ENCODE results near the gene SUCLG1.

SUCLG1 gene

DNA sequence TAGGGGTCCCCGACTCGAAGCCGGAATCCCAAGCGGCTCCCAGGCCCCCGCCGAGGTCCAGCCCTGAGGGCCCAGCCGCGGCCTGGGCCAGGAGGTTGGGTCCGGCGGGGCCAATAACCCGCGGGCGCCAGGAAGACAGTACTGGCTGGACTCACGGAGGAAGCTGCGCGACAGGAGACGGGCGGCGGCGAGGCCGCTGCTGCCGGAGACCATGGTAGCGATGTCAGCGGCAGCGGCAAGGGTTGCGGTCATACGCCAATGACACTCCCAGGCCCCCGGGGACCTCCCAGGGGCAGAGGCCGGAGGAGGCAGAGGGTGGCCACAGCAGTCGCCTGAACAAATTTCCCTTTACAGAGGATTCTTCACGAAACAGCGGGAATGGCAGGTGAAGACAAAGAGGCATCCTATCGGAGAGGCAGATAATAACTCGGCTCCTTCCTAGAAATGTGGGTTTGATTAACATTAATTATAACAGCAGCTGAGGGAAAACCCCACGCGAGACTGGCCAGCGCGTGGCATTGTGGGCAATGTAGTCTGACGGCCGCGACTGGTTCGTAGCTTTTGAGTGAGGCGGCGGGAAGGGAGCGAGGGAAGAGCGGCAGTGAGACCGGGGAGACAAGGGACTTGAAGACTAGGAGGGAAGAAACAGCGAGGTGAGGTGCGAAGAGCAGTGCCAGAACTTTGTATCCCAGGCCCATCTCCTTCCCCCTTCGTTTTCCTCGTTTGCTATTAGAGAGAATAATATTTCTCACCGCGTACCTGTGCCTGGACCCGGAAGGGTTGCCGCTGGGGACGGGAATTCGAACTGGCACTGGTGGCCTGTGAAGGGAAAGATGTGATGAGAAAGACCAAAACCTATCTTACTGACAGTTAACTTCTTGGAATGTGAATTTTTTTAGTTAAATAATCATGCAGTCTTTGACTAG, at the start of gene SUCLG1:
TSS of gene SUCLG1 (minus strand) at position 263 of the 926 bp plus-strand sequence. CDS start at position 252, 11 bp downstream.
- no peak for TF ChIP-seq ZNF274 (IDR thresholded peaks at IDR 0.05; ENCODE audit: low read depth, low read length)
- H3K4me3 ChIP-seq (ENCODE audit: low read length), result peak within 1 kb of the TSS; percentile 85

DNA sequence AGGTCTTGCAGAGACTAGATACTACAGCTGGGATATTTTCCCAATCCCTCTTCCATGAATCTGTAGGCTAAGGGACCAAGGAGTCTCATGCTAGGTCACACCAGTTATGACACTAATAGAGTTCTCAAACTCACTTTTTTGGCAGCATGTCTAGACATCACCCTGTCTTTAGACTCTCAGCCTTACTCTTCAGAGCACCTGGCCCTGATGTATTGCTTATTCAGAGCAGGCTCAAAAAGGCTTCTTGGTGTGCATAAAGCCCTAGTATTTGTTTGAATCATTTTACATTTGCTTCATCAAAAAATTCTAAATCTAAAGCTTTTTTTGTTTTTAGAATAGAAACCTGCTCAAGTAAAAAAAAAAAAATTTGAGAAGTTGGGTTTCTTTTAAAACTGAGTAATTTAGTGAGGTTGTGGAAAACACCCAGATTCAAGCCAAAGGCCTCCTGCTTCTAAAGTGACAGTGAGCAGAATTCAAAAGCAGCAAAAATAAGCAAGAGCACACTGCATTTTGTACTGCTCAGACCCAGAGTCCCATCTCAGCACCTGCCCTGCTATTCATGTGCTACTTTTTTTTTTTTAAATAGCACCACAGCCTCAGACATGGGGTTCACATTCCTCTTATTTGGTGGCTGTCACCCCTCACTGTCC, 39.2 kb upstream of the SUCLG1 start:
- no peak for TF ChIP-seq ZNF274 (IDR thresholded peaks at IDR 0.05; ENCODE audit: low read depth, low read length)
- no peak overlapping the region for H3K4me3 ChIP-seq (ENCODE audit: low read length)

DNA sequence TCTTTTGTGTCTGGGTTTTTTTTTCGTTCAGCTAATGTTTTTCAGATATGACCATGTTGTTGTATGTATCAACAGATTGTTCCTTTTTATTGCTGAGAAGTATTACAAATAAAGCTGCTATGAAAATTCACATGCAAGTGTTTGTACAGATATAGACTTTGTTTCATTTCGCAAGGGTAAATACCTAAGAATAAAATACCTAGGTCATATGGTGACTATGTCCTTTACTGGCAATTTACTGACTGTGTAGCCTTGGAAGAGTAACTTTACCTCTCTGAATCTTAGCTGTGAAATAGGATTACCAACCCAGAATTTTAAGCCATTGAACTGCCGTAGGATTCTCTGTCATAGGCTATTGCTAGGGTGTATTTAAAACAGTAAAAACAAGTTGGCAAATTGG, 38.2 kb upstream of the SUCLG1 start:
- H3K4me3 ChIP-seq (ENCODE audit: low read length), result no peak overlapping the region
- TF ChIP-seq ZNF274 (IDR thresholded peaks at IDR 0.05; ENCODE audit: low read depth, low read length), result no peak

DNA sequence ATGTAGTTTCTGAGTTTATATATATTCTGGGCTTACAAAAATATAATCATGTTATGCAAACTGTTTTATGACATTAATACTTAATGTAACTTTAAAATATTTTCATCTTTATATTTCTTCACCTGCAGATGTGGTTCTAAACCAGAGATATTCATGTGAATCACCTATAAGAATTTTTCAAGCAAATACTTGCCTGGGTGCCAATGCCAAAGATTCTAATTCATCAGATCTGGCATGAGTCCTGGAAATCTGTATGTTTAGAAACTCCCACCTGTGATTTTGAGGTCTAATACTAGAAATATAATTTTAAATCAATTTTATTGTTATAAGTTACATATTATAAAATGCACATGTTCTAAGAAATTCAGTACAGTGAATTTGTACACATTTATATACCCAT, 37.3 kb upstream of the SUCLG1 start:
- no peak for TF ChIP-seq ZNF274 (IDR thresholded peaks at IDR 0.05; ENCODE audit: low read depth, low read length)
- no peak overlapping the region for H3K4me3 ChIP-seq (ENCODE audit: low read length)

DNA sequence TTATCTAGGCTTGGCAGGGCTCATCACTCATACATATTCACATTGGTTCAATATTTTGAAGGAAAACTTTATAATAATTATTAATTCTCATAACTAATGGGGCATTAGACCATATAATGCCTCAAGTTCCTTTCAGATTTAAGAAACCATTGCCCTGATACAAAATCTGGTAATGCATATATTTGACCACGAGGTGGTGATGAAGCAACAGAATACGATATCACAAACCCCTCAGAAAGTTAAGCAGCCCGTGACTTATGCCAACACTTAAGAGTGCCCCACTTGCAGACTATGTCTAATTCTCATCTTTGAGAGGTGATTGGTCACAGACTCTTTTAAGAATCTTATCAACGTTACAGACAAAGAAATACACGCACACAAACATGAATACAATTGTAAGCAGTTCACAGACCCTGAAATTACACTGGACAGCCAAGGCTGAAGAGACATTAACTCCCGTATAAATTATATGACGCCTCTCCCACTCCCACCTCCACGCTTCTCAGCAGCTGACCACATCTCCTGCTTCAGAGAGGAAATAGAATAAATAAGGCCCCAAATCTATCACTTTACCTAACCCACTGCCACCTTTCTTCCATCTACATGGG, 36.6 kb upstream of the SUCLG1 start:
- no peak overlapping the region for H3K4me3 ChIP-seq (ENCODE audit: low read length)
- TF ChIP-seq ZNF274 (IDR thresholded peaks at IDR 0.05; ENCODE audit: low read depth, low read length), result no peak

DNA sequence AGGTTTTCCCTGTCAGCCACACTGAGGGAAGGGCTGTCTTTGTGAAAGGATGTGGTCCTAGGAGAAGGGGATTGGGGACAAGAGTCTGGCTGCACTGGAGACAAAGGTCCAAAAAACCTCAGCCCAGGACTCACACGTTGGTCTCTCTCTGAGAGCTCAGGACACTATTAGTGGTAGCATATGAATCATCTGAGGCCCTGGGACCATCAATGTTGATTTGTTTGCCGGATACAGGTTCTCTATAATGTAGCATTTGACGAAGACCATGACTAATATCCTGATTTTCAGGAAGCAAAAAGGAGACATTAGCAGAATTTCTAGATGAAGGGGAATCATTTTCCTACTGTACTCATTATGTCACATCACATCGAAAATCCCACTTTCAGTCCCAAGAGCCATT, 35.0 kb upstream of the SUCLG1 start:
- no peak for TF ChIP-seq ZNF274 (IDR thresholded peaks at IDR 0.05; ENCODE audit: low read depth, low read length)
- no peak overlapping the region for H3K4me3 ChIP-seq (ENCODE audit: low read length)

DNA sequence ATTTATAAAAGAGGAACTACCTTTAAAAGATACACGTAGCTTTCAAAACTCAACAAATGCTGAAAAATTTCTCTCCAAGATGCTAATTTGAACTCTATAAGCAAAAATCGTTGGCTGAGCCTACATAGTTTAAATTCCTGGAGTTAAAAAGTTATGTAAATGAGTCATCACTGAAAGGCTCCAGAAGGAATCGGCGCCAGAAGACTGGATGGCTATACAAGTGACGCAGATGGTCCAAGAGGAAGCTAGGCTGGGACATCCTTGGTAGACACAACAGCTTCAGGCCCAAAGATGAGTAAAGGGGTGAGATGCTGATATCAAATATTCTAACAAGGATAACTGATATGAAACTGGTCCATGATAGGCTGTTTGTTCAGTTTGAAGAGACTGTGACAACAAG, 34.4 kb upstream of the SUCLG1 start:
- TF ChIP-seq ZNF274 (IDR thresholded peaks at IDR 0.05; ENCODE audit: low read depth, low read length), result no peak
- H3K4me3 ChIP-seq (ENCODE audit: low read length), result no peak overlapping the region

DNA sequence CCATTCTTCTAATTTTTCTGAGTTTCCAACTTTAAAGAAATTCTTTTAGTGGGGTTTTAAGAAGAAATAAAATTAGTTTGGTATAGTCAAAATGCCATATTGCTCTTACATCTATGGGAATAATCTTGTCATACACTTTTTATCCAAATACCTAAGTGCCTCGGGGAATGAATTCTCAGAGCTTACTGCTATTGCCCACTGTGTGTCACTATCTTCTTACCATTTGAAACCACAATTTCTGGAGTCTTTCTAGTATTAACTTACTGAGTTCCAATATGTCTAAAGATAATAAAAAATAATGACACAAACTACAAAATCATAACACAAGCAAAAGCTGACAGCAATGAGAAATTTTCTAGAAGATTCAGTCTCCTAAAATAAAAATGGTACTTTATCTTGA, 33.5 kb upstream of the SUCLG1 start:
- H3K4me3 ChIP-seq (ENCODE audit: low read length), result no peak overlapping the region
- TF ChIP-seq ZNF274 (IDR thresholded peaks at IDR 0.05; ENCODE audit: low read depth, low read length), result no peak

DNA sequence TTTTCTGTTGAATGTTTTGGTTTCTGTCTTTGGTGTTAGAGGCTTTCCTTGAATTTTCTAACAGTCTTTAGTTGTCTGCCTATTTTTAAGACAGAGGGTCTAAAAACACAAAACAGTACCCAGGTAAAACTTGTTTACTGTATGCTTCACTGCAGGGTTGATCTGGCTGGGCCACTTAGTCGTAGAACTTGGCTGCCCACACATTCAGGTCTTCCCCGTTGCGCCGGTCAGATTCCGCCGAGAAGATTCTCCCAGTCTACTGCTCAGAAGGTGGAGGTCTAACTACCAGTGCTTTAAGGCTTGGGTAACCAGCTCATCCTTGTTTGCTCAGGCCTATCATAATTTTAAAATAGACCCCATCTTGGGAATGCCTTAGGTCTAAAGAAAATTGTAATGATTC, 32.7 kb upstream of the SUCLG1 start:
- no peak for TF ChIP-seq ZNF274 (IDR thresholded peaks at IDR 0.05; ENCODE audit: low read depth, low read length)
- no peak overlapping the region for H3K4me3 ChIP-seq (ENCODE audit: low read length)

DNA sequence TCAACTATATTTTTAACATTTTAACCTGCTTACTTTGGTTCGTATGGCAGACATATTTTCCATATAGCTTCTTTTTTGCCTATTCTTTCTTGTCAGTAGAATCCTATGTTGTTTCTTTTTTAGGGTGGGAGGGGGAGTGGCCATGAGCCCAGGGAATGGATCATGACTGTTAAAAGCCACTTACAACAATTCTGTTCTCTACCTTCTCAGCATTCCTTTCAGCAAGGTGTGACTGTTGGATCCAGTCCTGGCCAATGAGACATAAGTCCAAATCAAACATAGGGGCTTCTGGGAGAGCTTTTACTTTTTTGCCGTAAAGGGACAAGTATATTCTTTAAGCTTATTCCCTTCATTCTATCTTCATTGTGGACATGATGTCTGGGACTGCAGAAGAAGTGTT, 32.2 kb upstream of the SUCLG1 start:
- no peak overlapping the region for H3K4me3 ChIP-seq (ENCODE audit: low read length)
- no peak for TF ChIP-seq ZNF274 (IDR thresholded peaks at IDR 0.05; ENCODE audit: low read depth, low read length)

DNA sequence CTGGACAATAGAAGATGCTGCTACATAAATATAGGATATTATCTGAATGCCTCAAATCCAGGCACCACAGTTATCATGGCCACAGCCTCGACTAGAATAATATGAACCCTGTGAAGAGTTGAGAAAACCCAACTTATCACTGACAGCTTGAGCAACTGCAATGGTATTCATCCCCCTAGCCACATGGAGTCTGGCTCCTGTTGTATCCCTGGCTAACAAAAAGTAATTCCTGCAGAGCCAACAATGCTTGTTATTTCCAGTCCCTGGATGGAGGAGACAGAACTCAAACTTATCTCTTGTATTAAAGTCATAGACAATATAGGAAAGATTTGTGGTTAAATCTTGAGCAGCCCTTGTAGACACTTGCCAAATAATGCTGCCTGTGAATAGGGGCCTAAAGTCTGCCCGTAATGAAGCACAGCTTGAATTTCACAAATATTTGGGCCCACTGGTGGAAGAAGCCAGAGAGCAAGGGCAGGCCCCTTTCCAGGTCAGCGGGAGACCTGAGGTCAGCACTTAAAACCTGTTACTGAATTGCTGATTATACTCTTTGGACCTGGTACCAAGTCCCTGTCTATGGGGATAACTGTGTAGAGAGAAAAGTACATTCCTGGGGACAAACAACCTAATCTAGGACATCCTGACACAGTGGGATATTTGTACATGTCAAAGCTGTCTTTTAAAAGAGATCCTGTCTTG, 28.4 kb upstream of the SUCLG1 start:
- H3K4me3 ChIP-seq (ENCODE audit: low read length), result no peak overlapping the region
- TF ChIP-seq ZNF274 (IDR thresholded peaks at IDR 0.05; ENCODE audit: low read depth, low read length), result no peak

DNA sequence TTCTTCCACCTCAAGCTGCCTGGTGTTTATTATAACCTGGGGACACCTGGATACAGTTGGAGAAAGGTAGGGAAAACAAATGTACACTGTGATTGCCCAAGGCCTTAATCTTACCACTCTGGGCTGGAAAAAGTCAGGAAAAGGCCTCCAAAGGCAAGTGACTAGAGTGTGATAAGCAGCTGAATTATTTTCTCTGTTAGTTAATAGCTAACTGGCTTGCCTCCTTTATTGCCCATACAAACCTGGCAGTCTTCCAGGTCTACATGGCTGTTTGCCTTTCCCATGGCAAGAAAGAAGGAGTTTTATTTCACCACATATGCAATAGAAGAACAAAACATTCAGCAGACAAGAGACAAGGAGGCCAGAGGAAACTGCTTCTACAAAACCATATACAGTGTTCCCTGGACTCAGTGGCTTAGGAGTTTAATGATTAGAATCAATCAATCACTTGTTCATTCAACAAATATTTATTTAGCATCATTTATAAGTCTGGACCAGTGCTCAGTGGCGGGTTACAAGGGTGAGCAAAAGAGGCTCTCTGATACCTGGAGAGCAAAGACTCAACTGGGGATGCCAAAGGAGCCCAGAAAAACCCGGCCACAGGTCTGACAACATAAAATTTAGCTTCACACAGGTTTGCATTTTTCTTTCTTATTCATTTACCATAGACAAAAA, 27.5 kb upstream of the SUCLG1 start:
- no peak for TF ChIP-seq ZNF274 (IDR thresholded peaks at IDR 0.05; ENCODE audit: low read depth, low read length)
- H3K4me3 ChIP-seq (ENCODE audit: low read length), result no peak overlapping the region

DNA sequence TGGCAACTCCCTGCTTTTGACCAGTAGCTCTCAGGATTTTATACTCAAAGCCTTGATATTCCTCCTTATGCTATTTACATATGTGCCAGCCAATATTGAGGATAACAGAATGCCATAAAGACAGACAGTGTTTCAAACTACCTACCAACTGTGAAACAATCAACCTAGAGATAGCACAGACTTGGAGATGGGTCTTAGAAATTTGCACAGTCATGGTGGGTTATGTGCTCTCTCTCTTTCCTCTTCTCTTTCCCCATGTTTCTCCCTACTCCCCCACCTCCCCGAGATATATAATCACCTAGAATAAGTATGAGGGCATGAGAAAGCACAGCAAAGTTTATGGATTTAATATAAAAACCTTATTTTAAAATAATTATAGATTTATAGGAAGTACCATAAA, 24.2 kb upstream of the SUCLG1 start:
- no peak overlapping the region for H3K4me3 ChIP-seq (ENCODE audit: low read length)
- no peak for TF ChIP-seq ZNF274 (IDR thresholded peaks at IDR 0.05; ENCODE audit: low read depth, low read length)

DNA sequence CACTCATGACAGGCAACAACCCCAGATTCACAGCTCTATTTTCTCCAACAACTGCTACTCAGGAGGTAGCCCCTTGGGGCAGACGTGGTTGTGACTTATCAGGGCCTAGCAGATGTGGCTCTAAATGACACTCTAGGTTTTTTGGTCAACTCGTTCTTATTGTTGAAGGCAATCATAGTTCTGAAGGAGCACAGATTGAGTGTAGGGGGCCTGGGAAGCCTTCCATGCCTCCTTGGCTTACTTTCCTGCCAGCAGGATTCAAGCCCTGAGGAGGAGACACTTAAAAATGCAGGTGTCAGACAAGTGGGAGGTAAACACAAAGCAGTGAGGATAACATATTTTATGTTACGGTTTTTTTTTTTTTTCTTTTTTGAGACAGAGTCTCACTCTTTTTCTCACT, 23.5 kb upstream of the SUCLG1 start:
- no peak overlapping the region for H3K4me3 ChIP-seq (ENCODE audit: low read length)
- TF ChIP-seq ZNF274 (IDR thresholded peaks at IDR 0.05; ENCODE audit: low read depth, low read length), result no peak
